CD4-positive, alpha-beta T cell treated with Interleukin-6 at 100 ng/mL for 8 hours (primary cell): Measurements from ENCODE around the gene PARPBP.
"Not testable (repeated sequence)": the region's sequence is repeated elsewhere in the genome, so short reads cannot be mapped to it uniquely, and the experiment has no call there.

ENCODE experiments used
- DNase-seq: peaks from one replicate; pipeline ENCODE4 v3.0.0-alpha.2; 2020; ENCODE audit warnings: mixed read lengths, low spot score

PARPBP gene

GRCh38 chr12:102119674-102120563, at the start of gene PARPBP, which contains the start of gene NUP37:
PARPBP (plus strand) TSS chr12:102120183; CDS start chr12:102123889, 3,706 bp downstream.
NUP37 (minus strand) TSS chr12:102120114; CDS start chr12:102118518, 1,596 bp downstream.
- DNase-seq: peak; percentile 87

GRCh38 chr12:102072092-102072491, 47.9 kb upstream of the PARPBP start:
- not testable (repeated sequence) for DNase-seq

- DNase-seq: no peak
These were observed 39.1 kb upstream of the PARPBP start for GRCh38 chr12:102080842-102081241.

GRCh38 chr12:102089228-102089835, 30.7 kb upstream of the PARPBP start:
- DNase-seq: not testable (repeated sequence)

GRCh38 chr12:102093319-102093718, 26.7 kb upstream of the PARPBP start:
- no peak for DNase-seq

- no peak for DNase-seq
These were observed 24.2 kb upstream of the PARPBP start for GRCh38 chr12:102095677-102096263.

- DNase-seq: no peak
These were observed 23.1 kb upstream of the PARPBP start for GRCh38 chr12:102096855-102097254.

- DNase-seq: no peak
These were observed 13.1 kb upstream of the PARPBP start for GRCh38 chr12:102106905-102107304.

- no peak for DNase-seq
These were observed 12.0 kb upstream of the PARPBP start for GRCh38 chr12:102107970-102108369.

- no peak for DNase-seq
These were observed 9.2 kb upstream of the PARPBP start for GRCh38 chr12:102110782-102111181.

GRCh38 chr12:102114212-102114611, 5.8 kb upstream of the PARPBP start:
- DNase-seq: no peak

GRCh38 chr12:102116392-102116791, 3.6 kb upstream of the PARPBP start:
- DNase-seq: no peak

- no peak for DNase-seq
These were observed 1.1 kb upstream of the PARPBP start for GRCh38 chr12:102118874-102119273.

GRCh38 chr12:102120564-102120873, 536 bp downstream of the PARPBP start:
- DNase-seq: no peak

- DNase-seq: no peak
These were observed 903 bp downstream of the PARPBP start for GRCh38 chr12:102120886-102121285.

- not testable (repeated sequence) for DNase-seq
These were observed 1.3 kb downstream of the PARPBP start for GRCh38 chr12:102121328-102121727.

- DNase-seq: not testable (repeated sequence)
These were observed 10.7 kb downstream of the PARPBP start for GRCh38 chr12:102130720-102131119.

GRCh38 chr12:102131442-102131841, 11.5 kb downstream of the PARPBP start:
- not testable (repeated sequence) for DNase-seq

GRCh38 chr12:102137619-102138018, 17.6 kb downstream of the PARPBP start:
- not testable (repeated sequence) for DNase-seq

- DNase-seq: not testable (repeated sequence)
These were observed 22.9 kb downstream of the PARPBP start for GRCh38 chr12:102142866-102143373.

GRCh38 chr12:102144221-102144620, 24.2 kb downstream of the PARPBP start:
- no peak for DNase-seq

GRCh38 chr12:102147062-102147587, 27.1 kb downstream of the PARPBP start:
- DNase-seq: not testable (repeated sequence)
